Calu3 (cell line): Measurements from ENCODE around the gene COL13A1. TPM values are rescaled to one million over a fixed set of nuclear protein-coding genes. Genes with fewer than 3 reads are reported as not detected.
A peak's percentile ranks its signal among the peaks of the same experiment; 100 is the strongest.

Source experiments
- BruUV-seq: library from RNA; stranded (reverse); fragments of 400-500 nt; replicated peaks from 2 replicates; lab custom pipeline; 2021; lab: Mats Ljungman, UMichigan
- CTCF ChIA-PET: fragments of 300-600 bp; sonication (Branson Sonifier 250); formaldehyde crosslinking; loops from one replicate; lab custom pipeline; 2022; ENCODE audit warnings: antibody characterized with exemption; lab: Charles Lee
- DNase-seq: peaks from one replicate; pipeline ENCODE4 v3.0.0; 2022
- H3K27ac Mint-ChIP-seq: one replicate; pipeline ENCODE4 v1.8.0; 2022; ENCODE audit warnings: mixed read lengths; ENCODE audit not compliant: unreplicated experiment
- H3K27me3 Mint-ChIP-seq: one replicate; pipeline ENCODE4 v1.8.0; 2022; ENCODE audit warnings: mixed read lengths; ENCODE audit not compliant: unreplicated experiment
- H3K36me3 Mint-ChIP-seq: one replicate; pipeline ENCODE4 v1.8.0; 2022; ENCODE audit warnings: mild to moderate bottlenecking, moderate library complexity, mixed read lengths; ENCODE audit not compliant: insufficient read depth, unreplicated experiment
- H3K4me1 Mint-ChIP-seq: one replicate; pipeline ENCODE4 v1.8.0; 2022; ENCODE audit warnings: mild to moderate bottlenecking, low read depth, mixed read lengths; ENCODE audit not compliant: unreplicated experiment
- H3K4me3 Mint-ChIP-seq: one replicate; pipeline ENCODE4 v1.8.0; 2022; ENCODE audit warnings: mild to moderate bottlenecking, low read depth, moderate library complexity, mixed read lengths; ENCODE audit not compliant: unreplicated experiment
- H3K9me3 Mint-ChIP-seq: one replicate; pipeline ENCODE4 v1.8.0; 2022; ENCODE audit warnings: low read depth, mixed read lengths; ENCODE audit not compliant: unreplicated experiment
- CTCF ChIP-seq: fragments of 200-600 bp; IDR thresholded peaks from one replicate; pipeline ENCODE4 v1.8.0; 2022; ENCODE audit warnings: antibody characterized with exemption; ENCODE audit not compliant: unreplicated experiment
- intact Hi-C: fragments of 100-400 bp; cut with micrococcal nuclease; formaldehyde crosslinking; loops from one replicate; pipeline ENCODE4 v1.10.0; 2022; ENCODE audit not compliant: unreplicated experiment
- total RNA-seq: library from RNA; stranded (reverse); gene quantifications from 2 replicates; pipeline ENCODE4 v1.2.3, GENCODE V29; 2022

The COL13A1 gene
- total RNA-seq, 1 experiment from 2014 or later, result 0.24 TPM

- peak; percentile 55 for DNase-seq
- H3K4me3 Mint-ChIP-seq, result no peak overlapping the region
- H3K9me3 Mint-ChIP-seq, result no peaks in the 10 kb centered on the region
- TF ChIP-seq CTCF, result peak; percentile 45
- BruUV-seq, result no TSS peak
- intact Hi-C loops, result loop anchor here (1.0 kb wide), 1 partner anchor 31 kb away; no protein-coding TSS in a partner anchor
- no peaks in the 10 kb centered on the region for H3K36me3 Mint-ChIP-seq
- peaks cover 10% of the 10 kb centered on the region for H3K4me1 Mint-ChIP-seq
- no peak overlapping the region for H3K27ac Mint-ChIP-seq
- peaks cover 94% of the 10 kb centered on the region for H3K27me3 Mint-ChIP-seq
- CTCF ChIA-PET, result interaction anchor here (0.6 to 3.0 kb wide), 16 partner anchors 8 to 504 kb away, joined by 3 to 33 read pairs (median 6); partner anchors contain the start of gene TYSND1
Measured at GRCh38 chr10:69883310-69884023, 81.8 kb downstream of the COL13A1 start.

GRCh38 chr10:69884024-69884367, 82.3 kb downstream of the COL13A1 start:
- no TSS peak for BruUV-seq
- H3K27me3 Mint-ChIP-seq, result peaks cover 94% of the 10 kb centered on the region
- intact Hi-C loops, result no loop called here
- no peak for TF ChIP-seq CTCF
- no peaks in the 10 kb centered on the region for H3K36me3 Mint-ChIP-seq
- H3K4me1 Mint-ChIP-seq, result peaks cover 10% of the 10 kb centered on the region
- no peak for DNase-seq
- H3K4me3 Mint-ChIP-seq, result no peak overlapping the region
- CTCF ChIA-PET, result interaction anchor here (0.6 to 3.0 kb wide), 9 partner anchors 8 to 503 kb away, joined by 3 to 33 read pairs (median 6); no protein-coding TSS in a partner anchor
- H3K27ac Mint-ChIP-seq, result no peak overlapping the region
- no peaks in the 10 kb centered on the region for H3K9me3 Mint-ChIP-seq

GRCh38 chr10:69884686-69885085, 83.0 kb downstream of the COL13A1 start:
- Mint-ChIP-seq H3K27me3 (peaks cover 94% of the 10 kb centered on the region), H3K27ac (no peak overlapping the region), H3K4me3 (no peak overlapping the region), H3K4me1 (peaks cover 10% of the 10 kb centered on the region), H3K36me3 (no peaks in the 10 kb centered on the region), H3K9me3 (no peaks in the 10 kb centered on the region)
- intact Hi-C loops, result no loop called here
- TF ChIP-seq CTCF, result no peak
- no TSS peak for BruUV-seq
- no peak for DNase-seq
- CTCF ChIA-PET, result interaction anchor here (1.1 to 2.4 kb wide), 3 partner anchors 14 to 84 kb away, joined by 3 to 11 read pairs (median 7); no protein-coding TSS in a partner anchor

- no peak overlapping the region for H3K27ac Mint-ChIP-seq
- H3K4me1 Mint-ChIP-seq, result peaks cover 10% of the 10 kb centered on the region
- no peak overlapping the region for H3K4me3 Mint-ChIP-seq
Measured at GRCh38 chr10:69885379-69886013, 83.8 kb downstream of the COL13A1 start.

More at GRCh38 chr10:69885379-69886013, 83.8 kb downstream of the COL13A1 start:
- intact Hi-C loops, result no loop called here
- no peak for DNase-seq
- peak; percentile 26 for TF ChIP-seq CTCF
- Mint-ChIP-seq H3K9me3 (no peaks in the 10 kb centered on the region), H3K27me3 (peaks cover 86% of the 10 kb centered on the region), H3K36me3 (no peaks in the 10 kb centered on the region)
- CTCF ChIA-PET, result no interaction called here
- no TSS peak for BruUV-seq
